Stimulated activated CD8-positive, alpha-beta memory T cell treated with anti-CD3 and anti-CD28 coated beads, Interleukin-15, amount 100 ng/mL, for 24 hours (primary cell): ENCODE results near the gene ZNF132.
"Not testable (repeated sequence)": the region's sequence is repeated elsewhere in the genome, so short reads cannot be mapped to it uniquely, and the experiment has no call there.

Source experiments
- DNase-seq: peaks from one replicate; pipeline ENCODE4 v3.0.0-alpha.2; 2020; ENCODE audit warnings: low read depth

ZNF132 gene

DNA sequence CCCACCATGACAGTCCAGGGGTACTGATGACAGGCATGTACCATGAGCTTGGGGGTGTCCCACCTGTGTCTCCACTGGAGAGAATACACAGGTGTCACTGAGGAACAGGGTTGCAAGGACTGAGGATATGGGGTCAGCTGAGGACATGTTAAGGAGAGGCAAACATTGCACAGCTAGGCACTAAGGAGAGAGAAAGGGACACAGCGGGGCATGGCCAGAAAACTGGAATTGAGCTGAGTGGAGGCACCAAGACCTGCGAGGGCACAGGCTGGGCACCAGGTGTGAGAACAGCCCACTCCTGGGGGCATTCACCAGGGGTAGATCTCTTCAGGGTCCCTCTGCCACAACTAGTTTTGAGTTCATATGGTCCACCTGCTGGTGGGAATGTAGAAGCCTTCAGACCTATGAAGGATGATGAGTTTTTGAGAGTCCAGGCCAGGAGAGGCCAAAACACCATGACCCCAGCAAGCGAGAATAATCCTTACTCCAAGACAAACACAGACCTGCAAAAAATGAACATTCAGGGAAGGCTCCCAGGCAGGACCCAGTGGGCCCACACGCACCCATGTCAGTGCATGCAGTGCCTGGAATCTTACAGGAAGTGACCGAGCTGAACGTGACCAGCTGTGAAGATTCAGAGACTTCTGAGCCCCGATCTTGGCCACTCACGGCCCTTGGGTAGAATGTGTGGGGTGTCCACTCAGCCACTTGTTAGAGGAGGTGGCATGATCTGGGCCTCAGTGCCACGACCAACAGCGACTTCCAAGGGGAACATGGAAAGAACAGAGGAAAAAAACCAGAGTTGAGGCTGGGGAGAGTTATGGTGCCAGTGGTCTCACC lies 32.9 kb downstream of the ZNF132 start:
- DNase-seq: no peak

DNA sequence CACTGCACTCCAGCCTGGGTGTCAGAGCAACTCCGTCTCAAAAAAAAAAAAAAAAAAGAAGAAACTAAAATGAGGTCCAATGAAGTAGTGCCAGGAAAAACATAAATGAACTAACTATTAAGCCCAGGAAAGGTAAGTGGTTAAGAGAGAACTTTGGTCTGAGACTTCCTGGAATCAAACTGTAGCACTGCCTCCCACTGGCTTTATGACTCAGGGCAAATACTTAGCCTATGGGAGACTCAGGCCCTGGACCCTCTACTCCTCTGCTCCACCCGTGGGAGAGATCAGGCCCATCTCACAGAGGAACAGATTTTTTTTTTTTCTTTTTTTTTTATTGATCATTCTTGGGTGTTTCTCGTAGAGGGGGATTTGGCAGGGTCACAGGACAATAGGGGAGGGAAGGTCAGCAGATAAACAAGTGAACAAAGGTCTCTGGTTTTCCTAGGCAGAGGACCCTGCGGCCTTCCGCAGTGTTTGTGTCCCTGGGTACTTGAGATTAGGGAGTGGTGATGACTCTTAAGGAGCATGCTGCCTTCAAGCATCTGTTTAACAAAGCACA lies 36.0 kb downstream of the ZNF132 start:
- DNase-seq: not testable (repeated sequence)

DNA sequence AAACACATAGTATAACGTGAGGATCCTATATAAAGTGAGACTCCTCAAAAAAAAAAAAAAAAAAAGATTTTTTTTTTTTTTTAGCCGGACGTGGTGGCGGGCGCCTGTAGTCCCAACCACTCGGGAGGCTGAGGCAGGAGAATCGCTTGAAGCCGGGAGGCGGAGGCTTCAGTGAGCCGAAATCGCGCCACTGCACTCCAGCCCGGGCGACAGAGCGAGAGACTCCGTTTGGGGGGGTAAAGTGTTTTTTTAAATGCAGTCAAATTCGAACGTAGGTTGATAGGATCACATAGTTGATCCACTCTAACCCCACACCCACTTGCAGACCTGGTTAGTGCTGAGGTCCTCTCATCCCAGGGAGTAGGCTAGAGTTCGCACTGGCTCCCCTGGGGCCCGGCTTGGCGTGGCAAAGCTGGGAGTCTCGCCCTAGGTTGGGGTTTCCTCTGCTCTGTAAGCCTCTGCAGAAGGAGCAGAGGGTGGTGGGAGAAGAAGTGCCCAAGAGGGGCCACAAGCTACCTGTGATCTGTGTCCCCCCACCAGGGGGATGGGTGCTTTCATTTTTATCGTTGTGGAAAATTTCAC lies 38.0 kb downstream of the ZNF132 start:
- no peak for DNase-seq

DNA sequence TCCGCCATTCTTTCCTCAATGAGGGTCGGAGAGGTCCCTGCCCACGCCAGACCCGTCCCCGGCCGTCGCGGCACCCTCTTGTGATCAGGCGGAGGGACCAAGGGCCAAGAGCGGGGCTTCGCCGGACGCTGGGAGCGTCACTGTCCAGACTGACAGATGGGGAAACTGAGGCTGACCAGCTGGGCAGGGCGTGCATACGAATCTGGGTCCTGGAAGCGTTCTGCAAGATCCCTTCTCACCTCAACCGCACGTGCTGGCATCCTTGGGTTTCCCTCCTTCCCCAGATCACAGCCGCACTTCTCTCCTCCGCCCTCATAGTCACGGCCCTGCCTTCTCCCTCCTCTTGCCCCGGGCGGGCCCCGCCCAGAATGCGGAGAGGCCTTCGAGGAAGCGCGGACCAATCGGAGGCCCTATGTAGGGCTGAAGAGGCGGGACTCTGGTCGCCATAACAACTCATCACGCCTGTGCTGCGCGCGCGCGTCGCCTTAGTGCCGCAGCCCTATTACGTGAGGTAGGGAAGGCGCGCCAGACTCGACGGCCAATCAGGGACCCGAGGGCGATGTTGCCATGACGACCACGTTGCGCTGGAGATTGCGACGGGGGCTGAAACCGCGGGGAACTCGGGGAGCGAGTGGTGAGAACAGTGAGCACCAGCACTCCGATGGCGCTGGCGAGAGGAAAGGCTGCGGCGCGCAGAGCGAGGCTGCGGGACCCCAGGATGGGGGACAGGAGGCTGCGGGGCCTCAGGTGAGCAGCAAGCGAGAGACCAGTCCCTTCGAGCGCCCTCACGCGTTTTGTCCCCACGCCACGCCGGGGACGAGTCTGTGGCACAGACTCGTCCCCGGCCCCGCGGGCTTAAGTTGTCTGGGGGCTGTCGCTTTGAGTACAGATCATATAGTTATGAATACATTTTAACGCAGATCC lies 38.8 kb downstream of the ZNF132 start:
- DNase-seq: peak; percentile 96

DNA sequence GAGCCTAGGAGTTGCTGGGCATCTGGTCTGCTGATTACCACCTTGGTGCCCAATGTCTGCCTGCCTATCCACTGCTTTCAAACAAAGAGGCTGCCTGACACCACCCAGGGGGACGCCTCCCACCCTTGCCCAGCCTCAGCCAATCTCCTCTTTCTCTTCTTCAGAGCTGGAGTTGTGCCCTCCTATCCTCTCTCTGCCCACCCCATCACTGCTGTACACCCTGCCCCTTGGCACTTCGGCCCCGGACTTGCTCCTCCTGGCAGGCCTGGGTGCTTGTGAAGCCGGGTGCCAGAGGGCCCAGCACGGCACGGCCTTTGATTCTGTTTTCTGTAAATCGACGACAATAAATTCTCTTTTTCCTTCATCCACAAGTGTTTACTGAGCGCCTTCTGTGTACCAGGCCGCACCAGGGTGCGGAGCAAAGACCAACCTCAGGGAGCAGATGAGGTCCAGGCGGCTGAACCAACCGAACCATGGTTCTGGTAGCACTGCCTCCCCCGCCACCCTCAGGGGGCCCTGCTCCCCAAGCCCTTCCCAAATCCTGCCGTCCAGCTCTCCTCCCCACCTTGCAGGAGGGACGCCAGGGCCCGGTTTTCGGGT lies 39.5 kb downstream of the ZNF132 start:
- DNase-seq: no peak

DNA sequence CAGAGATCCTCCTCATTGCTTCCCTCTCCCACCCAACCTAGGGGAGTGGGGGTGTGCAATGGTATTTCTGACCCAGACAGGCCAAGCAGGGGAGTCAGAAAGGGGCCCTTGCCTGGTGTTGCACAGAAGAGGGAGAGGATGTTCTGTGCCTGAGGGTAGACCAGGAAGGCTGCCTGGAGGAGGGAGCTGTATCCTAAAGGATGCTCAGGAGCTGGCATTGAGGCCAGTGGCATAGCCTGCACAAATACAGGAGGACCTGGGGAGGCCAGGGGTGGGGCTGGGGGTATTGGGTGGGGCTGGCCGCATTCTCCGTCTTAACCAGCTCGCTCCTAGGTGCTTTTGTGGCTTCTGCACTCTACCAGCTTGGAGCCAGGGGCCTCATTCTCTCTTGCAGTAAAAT lies 40.0 kb downstream of the ZNF132 start:
- no peak for DNase-seq

DNA sequence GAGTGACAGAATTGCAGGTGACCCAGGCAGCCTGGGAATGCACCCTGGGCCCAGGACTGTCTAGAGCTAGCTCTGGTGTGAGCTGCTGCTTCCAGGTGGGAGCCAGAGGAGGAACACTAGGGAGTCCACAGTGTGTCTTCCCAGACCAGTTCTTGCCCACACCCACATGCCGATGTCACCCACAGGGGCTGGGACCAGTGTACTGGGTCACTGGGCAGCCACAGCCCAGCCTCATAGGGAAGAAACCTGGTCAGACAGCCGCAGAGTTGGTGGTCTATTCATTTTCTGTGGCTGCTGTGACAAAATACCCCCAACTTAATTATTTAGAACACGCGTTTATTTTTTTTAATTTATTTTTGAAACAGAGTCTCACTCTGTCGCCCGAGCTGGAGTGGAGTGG lies 41.4 kb downstream of the ZNF132 start:
- DNase-seq: no peak

DNA sequence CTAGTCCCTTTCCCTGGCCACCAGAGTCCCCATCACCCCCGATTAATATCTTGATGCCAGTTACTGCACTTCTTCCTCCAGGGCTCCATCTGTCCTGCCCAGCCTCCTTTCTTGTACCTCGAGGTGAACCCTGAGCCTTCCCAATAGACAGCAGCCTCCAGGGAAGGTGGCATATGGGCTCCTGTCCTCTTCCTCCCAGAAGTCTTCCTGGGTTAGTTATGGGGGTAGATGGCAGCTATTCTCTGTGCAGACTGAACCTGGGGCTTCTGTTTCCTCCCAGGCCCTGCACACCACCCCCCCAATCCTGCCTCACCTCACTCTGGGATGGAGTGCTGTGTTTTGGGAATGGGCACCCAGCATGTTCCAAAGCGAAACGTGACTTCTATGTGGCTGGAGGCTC lies 41.9 kb downstream of the ZNF132 start:
- no peak for DNase-seq

DNA sequence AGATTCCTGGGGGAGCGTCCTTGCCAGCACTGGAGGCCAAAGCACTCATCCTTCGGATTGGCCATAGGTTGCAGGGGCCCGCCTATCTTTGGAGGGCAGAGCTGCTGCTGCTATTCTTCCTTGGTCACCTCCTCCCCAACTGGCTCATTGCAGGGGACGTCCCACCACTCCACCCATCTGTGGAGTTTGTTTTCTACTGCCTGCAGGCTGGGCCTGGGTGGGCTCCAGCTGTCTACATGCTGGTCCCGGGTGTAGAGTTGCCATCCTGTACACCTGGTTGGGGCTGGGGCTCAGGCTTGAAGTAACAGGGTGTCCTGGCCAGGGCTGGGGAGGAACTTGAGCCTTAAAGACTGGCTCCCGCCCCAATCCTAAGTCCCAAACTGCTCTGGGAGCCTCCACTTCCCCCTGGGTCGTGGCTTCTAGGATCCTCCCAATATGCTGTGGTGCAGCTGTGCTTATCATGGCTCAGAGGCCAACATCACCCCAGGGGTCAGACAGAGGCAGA lies 42.4 kb downstream of the ZNF132 start:
- DNase-seq: no peak

DNA sequence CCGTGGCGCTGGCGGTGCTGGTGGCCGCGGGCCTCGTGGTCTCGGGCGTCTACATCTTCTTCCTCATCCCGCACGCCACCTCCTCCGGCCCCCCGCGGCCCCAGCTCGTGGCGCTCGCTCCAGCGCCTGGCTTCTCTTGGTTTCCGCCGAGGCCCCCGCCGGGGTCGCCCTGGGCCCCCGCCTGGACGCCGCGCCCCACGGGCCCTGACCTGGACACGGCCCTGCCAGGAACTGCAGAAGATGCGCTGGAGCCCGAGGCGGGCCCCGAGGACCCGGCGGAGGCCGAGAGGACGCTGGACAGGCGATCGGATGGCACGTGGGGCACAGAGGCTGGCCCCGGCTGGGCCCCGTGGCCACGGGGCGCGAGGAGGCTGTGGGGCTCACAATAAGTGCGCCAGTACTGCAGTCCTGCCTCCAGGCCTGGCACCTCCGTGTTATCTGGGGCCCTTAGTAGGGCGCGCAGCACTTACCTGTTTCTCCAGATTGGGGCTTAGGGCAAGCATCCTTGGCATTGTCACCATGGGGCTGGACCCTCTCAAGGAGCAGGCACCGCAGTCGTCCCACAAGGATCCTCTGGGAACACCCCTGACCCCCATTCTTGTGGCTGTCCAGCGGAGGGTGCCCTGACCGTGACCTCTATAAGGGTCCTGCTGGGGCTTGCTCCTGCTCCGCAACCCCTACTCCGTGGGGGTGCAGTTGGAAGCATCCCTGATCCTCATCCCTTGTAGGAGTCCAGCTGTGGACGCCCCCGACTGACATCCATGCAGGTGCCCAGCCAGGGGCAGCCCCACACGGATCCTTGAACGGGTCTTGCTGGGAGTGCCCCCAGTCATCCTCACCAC lies 43.0 kb downstream of the ZNF132 start:
- DNase-seq: no peak

DNA sequence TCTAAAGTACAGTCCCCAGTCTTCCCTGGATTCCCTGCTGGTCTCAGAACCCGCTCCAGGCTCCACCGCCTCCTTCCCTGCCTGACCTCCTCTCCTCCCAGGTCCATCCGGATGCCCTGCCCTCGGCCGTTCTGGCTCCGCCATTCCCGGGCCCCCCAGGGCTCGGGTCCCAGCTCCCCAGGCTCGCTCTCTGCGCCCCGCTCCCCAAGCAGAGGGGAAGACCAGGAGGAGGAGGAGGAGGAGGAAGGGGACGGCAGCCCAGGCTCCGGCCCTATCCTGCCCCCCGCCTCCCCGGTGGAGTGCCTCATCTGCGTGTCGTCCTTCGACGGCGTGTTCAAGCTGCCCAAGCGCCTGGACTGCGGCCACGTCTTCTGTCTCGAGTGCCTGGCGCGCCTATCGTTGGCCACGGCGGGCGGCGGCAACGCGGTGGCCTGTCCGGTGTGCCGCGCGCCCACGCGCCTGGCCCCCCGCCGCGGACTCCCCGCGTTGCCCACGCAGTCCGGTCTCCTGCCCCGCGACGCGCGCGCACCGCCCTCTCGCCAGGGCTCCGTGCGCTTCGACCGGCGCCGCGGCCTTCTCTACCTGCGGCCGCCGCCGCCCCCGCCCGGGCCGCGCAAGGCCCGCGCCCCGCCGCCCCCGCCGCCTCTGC lies 43.9 kb downstream of the ZNF132 start:
- DNase-seq: no peak

DNA sequence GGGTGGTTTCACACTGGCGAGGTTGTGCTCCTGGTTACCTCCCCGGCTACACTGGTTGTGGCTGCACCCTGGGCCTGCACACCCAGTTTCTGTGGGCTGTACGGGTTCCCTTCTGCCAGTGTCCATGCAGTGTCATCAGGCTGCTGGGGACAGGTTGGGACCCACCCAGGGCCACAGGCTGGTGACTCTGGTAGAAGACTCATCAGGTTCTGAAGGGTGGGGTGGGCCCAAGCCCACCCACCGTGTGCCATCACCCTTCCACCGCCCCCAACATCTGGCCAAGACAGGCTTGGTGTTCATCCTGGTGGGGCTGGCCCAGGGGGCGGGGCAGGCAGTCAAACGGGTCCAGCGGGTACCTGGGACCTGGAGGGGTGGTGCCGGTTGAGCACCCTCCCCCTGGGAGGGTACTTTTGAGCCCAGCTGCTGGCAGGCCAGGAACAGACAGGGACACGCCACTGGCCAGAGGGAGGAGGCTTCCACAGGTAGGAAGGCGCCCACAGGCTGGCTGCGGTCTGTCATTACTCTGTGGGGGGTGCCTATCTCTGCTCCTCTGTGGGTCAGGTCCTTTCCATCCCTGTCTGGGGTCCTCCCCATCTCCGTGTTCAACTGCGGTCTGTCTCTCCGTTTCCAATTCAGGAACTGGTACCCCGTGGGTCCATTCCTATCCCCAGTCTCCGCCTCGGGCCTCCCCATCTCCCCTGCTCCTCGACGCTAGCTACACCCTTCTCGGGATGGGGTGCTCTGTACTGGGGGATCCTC lies 44.6 kb downstream of the ZNF132 start, which contains the start of gene RNF225:
Gene RNF225, plus strand, starts transcription at position 437 of the 759 bp plus-strand sequence. CDS start 434 bp downstream, outside the sequence.
- DNase-seq: no peak

DNA sequence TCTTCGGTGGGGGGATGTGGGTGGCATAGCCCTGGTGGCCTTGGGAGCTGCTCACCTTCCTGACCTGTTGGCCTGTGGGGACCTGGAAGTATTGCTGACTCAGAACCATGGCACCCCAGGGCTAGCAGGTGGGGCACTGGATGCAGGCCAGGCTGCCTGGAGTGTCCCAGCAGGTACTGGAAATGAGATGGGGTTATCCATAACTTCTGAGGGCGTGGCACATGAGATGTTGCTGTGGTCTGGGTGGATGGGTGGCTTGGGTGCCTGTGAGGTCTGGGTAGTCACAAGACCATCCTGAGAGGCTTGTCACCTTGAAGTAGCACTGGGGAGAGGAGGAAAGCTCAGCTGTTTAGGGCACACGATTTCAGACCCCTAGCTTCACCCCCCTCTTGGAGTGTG lies 45.1 kb downstream of the ZNF132 start:
- DNase-seq: no peak

DNA sequence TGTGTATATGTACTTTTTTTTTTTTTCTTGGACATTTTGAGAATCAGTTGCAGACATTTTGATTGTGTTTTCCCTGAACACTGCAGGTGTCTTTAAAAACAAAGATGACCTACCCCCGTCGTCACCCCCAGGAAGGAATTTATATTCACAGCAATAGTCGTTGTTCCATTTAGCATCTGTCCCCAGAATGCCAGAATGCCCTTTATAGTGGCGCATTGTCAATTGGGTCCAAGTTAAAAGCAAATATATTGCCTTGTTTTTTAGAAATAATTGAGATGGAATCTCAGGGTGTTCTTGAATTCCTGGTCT lies 46.3 kb downstream of the ZNF132 start:
- no peak for DNase-seq

DNA sequence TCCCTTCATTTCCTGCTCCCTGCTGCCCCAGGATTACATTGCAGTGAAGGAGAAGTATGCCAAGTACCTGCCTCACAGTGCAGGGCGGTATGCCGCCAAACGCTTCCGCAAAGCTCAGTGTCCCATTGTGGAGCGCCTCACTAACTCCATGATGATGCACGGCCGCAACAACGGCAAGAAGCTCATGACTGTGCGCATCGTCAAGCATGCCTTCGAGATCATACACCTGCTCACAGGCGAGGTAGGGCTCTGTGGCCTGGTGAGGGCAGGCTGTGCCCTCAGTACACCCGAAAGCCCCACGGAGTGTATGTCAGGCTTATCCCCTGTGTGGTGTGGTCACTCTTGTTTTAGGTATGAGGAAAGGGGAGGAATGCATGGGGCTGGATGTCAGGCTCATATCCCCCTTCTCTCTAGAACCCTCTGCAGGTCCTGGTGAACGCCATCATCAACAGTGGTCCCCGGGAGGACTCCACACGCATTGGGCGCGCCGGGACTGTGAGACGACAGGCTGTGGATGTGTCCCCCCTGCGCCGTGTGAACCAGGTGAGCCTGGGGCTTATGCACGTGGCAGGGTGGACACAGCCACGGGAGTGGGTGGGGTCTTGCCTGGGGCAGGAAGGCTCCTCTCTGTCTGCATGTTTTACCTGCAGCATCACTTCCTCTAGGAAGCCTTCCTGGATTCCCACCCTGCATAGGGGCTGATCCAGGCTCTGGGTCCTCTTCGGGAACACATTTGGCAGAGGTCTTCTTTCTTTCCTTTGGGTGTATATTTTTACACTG lies 46.8 kb downstream of the ZNF132 start:
- no peak for DNase-seq

DNA sequence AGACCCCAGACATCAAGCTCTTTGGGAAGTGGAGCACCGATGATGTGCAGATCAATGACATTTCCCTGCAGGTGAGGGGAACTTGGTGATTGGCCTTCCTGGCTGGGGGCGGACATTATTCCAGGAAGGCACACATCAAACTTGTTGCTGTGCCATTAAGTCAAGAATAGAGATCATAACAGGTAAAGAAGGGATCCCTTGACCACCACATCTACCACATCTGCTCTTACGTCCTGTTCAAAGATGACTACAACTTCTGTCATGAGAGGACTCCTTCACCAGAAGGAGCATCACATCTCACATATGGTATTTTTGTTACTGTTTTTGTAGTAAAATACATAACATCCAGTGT lies 51.8 kb downstream of the ZNF132 start:
- no peak for DNase-seq

DNA sequence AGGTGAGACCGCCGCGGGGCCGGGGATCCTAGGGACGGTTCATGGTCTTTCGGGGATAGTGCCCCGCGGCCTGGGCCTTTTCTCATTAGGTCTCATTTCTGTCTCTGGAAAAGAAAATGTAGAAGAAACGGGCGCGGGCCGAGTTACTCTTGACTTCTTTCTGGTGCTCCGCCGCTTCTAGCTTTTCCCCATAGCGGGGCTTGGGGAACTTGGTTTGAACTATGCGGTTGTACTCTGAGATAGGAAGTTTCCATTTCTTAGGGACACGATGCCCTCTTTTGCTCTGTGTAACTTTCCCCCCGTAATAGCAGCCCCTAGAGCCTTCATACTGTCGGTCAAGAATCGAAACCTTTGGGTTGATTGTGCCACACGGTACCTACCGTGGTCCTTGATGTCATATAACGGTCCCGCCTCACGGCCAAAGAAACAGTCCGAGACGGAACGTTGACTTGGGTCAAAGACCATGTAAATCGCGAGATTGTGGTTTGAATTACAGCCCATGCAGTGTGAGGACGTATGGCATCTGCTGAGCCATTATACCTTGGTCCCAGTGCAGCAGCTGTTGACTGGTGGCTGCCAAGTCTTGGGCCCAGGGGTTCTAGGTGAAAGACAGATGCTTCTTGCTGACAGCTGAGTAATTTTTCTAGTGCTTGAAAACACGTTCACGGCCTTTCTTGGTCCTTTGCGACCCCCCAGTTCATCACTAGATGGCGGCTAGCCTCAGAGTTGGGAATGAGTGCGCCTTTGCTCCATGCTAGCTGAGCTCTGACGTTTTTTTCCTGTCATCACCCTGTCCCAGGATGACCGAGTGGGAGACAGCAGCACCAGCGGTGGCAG lies 52.4 kb downstream of the ZNF132 start:
- DNase-seq: no peak
